GM21390 (cell line): ENCODE results near the gene HOXD12.

Experiments used
- ATAC-seq: cut with Tn5 transposase; IDR thresholded peaks from one replicate; pipeline ENCODE4 v1.9.1; 2021; ENCODE audit not compliant: unreplicated experiment

HOXD12 gene

DNA sequence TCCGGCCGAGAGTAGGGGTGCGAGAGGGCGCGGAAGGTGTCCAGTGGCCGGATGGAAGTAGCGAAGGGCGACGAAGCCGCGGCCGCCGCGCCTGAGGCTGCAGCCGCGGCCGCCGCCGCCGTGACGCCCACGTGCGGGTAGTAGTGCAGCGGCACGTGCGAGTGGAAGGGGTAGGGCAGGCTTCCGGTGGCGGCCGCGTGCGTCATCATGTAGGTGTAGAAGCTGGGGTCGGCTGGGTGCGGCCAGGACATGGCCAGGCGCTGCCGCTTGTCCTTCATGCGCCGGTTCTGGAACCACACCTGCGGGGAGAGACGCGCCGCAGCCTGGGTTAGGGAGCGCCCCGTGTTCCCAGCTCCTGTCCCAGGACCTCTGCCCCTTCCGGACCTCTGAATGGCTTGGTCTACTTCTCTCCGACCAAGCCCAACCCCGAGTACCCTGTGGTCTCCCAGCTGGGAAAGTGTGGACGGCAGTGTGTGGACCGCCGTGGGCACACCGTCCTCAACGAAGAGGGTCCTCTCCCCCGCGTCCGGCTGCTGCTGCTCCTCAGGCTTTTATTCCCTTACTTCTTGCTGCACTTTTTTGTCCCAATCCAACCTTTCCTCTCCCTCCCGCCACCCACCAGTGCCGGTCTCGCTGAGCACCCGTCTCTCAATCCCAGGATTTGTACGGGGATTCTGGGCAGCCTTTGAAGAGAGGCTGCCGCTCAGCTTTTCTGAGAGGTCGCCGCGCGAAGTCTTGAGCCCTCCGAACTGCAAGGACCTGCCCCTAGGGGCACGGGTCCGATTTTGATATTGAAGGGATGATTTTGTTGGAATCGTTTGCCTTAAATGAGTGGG, 18.8 kb upstream of the HOXD12 start:
- no peak for ATAC-seq

DNA sequence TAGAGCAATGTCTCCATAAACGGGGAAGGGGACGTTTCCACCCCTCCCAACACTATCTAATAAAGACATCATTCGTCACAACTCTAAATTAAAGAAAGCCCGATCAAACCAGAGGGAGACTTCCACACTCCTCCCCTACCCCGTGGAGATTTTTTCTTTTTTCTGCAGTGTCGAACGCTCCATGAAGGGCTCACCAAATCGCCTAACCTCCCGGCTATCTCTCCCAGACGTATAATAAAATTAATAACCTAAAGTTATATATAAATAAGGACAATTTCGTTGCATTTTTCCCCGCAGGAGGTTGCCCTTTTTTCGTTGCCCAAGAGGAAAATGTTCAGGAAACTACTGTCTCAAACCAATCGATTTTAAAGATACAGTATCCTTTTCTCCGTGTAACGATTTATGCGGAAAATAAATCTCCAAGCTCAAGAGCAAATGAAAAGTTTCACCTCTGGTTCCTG, 18.2 kb upstream of the HOXD12 start:
- no peak for ATAC-seq

DNA sequence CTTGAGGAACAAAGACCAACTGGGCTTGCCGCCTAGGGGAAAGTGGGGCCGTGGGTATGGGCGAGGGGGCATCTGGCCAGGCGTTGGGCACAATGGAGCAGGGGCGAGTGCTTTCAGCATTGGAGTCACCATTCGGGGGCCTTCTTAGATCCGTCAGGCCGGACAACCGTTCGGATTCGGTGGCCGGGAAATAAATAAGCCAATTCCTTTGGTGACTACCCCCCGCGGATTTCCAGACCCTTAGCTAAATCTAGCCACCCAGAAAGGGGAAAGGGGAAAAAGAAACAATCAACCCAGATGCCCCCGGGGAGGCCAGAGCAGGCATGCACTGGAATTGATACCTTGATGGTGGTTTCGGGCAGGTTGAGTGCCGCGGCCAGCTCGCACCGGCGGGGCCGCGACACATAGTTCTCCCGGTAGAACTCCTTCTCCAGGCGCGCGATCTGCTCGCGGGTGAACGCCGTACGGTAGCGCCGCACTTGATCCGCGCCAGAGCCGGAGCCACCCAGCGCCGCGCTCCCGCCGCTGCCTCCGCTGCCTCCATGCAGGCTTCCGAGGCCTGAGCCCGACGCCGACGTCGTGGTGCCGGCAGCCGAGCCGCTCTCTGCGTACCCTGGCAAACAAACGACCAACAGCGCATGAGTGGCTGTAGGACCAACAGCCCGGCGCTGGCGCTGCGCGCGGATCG, 17.6 kb upstream of the HOXD12 start:
- no peak for ATAC-seq

DNA sequence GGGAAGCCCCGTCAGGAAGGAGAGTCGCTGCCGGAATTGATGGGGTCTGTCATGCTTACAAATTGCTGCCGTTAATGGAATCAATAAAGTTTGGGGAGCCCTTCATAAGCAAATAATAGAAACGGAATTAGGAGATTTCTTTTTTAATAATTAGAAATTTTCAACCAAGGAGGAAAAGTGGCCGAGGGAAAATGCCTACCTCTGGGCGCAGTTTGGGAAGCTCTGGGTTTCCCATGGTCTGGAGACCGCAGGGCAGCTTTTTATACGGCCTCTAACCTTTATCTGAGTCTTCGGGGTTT, 17.1 kb upstream of the HOXD12 start:
- no peak for ATAC-seq

DNA sequence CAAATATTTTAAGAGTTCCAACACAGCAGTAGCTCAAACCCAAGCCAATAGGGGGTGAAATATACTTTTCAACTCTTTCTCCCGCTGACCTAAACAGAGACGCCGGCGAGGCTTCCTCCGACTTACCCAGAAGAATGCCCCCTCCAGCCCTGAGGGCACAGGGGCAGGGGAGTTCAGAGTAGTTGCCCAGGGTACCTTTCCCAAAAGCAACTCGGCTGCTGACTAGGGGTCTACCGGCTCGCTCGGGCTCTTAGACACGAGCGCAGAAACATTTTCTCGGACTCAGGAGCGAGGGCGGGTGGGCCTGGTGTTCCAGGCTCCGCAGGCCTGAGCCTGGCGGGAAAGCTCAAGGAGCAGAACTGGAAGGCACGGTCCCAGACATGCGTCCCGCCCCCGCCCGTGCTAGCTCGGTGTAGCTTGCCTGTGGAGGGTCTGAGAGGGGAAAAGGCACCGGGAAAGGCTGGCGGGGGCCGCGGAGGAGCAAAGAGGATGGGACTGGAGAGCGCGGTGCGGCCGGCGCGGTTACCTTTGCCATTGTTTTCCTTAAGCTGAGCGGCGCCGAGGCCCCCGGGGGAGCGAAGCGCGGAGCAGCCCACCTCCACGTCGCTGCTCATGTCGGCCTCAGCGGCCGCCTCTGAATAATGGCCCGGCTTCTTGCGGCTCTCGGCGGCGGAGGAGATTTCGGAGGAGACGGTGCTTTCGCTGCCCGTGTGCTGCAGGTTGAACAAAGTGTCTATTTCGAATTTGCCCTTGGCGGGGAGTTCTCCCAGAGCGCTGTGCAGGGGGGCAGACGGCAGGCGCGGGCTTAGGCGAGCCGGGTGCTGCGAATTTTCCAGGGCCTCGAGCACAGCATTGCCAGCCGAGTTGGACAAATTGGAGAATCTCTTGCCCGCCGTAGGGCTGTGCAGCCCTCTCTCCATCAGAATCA, 16.5 kb upstream of the HOXD12 start:
- ATAC-seq = no peak

DNA sequence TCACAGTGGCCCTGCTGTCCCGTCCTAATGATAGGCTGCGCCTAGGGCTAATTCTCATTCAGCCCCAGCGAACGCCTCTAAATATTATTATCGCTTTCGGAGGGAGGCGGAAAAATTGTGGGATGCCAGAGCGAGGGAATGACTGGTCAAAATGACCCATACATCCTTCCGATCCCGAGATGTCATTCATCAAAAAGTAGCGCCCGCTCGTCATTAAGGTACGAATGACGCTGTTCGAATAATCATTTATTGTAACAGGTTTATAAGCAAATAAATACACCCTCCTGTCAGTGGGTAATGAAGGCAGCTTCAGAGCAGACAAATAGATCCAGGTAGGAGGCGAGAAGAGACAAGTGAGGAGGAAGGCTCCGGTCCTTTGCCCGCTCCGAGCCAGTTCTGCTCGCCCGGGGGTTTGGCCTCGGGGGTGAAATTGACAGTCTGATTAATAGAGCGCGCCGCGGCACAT, 15.8 kb upstream of the HOXD12 start, which contains the start of gene EVX2:
Gene EVX2 (minus strand): TSS at position 167 of the 466 bp plus-strand sequence. CDS start 186 bp downstream, outside the sequence.
- no peak for ATAC-seq

DNA sequence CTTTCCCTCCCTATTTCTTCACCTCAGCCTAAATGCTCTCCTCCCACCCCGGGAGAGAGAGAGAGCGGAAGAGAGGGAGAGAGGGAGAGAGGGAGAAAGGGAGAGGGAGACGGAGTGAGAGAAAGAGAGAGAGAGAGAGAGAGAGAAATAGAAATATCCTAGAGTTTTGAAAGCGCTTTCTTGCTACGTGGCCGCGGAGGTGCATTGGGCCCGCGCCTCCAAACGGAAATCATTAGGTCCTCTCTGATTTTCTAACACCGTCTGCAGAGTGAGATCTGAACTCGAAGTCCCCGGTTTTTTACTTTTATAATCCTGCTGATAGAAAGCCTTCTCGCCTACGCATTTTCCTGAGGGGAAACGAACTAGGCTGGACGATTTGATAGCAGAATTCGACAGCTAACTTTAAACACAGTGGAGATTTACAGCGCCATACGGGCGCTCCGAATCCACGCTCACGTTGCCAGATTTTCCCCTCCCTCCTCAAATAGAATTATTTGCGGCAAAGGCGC, 14.9 kb upstream of the HOXD12 start:
- no peak for ATAC-seq

DNA sequence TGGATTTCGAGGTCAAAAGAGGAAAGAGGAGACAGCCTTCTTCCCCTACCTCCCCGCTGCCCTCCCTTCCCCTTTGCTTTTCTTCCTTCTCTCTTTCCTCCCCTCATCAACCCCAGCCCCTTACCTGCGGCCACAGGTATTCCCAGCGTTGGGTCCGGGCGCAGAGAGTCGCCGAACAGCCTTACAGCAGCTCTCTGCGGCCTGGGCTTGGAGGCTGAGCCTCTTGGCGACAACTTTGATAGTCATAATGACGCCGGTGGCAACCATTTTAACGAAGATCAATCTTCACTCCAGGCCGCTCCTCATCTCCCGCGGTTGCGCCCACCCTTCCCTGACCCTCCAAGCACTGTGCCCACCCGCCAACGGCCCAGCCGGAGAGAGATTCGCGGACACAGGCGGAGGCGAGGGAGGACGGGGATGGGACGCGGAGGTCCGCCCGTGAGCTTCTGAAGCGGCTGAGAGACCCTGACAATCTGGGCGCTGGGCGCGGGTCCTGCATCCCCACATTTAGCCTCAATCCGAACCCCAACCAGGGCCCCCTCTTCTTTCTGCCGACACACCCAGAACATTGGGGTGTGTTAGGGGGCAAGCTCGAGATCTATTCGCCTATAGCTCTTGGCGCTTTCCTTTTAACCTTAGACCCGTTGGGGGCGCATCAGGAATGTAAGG, 14.3 kb upstream of the HOXD12 start:
- no peak for ATAC-seq

DNA sequence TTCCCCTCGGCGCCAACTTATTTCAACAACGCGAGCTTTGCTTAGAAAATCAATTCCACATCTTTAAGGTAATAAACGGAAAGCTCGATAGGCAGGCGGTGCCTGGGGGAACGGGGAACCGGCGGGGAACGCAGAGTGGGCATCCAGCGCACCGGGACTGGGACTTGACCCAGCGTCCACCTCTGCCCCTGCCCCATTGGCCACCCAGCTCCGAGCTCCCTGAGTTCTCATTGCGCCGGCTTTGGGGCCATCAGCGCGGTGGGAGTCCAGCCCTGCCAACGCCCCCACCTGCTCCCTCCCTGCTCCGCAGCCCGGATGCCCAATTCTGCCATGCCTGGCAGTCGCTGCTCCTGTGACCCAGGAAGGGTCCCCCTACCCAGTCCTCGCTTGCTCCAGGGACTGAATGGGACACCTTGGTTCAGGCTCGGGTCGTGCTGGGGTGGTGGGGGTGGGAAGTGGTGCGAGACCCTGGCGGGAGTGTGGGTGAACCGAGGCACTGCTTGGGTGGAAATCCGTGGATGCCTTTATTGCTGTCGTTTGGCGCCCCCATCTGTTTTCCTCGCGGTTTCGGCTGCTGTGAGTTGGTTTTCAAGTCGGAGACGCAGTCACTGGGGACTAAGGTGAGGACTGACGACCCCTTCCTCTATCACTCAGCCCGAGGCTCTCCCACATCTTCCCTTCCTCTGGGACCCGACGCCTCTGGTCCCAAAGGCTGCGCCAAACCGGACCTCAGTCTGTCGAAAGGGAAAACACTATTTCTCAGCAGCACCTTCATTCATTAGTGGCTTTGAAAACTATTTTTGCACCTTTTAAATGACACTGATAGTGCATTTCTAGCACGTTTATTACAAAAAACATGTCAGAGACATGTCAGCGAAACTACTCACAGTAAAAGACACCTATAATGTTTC, 13.5 kb upstream of the HOXD12 start:
- no peak for ATAC-seq

DNA sequence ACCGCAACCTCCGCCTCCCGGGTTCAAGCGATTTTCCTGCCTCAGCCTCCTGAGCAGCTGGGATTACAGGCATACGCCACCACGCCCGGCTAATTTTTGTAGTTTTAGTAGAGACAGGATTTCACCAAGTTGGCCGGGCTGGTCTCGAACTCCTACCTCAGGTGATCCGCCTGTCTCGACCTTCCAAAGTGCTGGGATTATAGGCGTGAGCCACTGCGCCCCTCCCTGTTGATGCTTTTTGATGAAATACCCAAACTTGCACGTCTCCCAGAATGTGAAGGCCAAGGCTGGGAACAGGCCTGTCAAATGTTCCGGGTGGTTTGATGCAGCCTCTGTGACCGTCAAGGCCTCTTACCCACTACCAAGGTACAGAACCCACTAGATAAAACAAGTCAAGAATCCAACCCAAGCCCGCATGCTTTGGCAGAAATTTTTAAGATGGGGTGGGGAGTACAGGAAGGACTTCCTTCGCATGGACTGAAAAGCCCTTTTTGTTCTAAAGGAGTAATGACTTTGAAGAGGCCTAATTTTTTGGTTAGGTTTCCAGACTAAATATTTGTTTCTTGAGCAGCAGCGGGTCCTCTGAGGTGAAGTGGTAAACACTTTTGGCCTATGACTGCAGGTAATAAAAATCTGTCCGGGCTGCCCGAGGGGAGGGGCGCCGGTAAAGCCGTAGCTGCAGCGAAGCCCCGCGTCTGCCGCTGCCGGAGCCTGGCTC, 12.1 kb upstream of the HOXD12 start:
- no peak for ATAC-seq

DNA sequence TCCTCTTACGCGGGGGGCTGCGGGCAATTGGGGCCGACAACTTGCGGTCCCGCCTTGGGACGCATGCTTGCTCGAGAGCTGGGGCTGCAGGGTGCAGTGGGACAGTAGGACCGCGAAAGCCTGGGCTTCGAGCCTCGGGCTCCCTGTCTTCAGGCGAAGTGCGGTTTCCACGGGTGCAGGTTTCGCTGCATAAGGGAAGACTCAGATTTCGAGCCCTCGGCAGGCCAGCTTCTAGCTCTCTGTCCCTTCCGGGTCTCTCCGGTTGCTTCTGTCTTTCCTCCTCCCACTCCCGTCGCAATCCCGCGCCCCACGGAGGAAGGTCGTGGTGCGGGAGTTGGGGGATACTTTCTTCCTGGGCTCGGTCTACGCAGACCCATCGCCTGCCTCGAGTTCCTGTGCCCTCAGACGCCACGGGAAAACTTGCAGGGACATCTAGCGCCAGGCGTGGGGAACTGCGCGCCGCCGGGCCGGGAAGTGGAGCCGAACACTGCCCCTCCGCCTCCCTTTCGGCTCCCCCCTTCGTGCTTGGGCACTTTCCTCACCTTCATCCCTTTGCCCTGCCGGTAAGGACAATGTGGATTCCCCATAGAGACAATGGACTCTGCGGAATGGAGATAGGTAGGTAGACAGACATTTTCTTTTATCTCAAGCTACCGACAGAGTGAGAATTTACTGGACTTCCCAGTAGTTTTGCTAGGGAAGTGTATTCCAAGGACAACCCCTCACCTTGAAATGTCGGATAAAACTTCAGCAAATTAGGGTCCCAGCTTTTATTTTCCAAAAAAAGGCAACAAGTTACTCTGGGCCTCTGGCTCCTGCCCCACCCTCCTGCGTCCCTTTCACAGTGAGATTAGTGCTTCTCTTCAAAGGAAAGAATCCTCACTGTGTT, 11.3 kb upstream of the HOXD12 start:
- ATAC-seq = peak; percentile 65

DNA sequence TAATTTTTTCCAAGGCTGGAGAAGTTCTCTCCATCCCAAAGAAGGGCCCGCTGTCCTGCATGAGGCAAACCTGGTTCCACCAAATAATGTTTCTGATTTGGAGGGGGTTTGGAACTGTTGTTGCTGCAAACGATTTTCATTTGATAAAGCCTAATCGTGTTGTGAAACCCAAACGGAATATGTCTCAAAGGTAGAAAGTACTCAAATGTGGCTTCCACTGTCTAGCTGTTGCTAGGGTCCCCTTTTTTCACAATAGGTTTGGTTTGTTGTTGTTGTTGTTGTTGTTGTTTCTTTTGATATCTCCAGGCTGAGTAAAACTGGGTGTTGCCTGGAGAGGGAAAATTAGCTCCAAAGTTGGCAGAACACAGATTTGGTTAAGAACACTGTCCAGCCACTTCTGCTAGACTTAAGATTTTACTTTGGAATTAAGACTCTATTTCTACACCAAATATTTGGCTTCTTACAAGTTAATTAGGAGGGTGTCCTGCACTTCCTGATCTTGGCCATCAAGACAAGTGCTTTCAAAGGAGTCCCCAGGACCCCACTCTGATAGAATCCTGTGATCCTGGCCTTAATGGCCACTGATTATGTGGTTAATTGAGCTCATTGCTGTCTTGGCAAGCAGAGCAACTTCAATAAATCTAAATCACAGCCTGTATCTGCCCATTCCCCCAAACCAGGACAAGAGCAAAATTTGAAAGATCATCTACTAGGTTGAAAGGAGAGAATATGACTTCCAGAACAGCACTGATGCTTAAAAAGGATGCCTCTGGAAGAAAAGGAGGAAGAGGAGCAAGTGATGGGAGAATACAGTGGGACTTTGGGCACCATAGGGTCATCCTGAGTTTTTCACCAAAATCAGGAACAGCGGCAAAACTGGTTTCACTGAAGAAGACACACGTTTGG, 10.4 kb upstream of the HOXD12 start:
- ATAC-seq = no peak

DNA sequence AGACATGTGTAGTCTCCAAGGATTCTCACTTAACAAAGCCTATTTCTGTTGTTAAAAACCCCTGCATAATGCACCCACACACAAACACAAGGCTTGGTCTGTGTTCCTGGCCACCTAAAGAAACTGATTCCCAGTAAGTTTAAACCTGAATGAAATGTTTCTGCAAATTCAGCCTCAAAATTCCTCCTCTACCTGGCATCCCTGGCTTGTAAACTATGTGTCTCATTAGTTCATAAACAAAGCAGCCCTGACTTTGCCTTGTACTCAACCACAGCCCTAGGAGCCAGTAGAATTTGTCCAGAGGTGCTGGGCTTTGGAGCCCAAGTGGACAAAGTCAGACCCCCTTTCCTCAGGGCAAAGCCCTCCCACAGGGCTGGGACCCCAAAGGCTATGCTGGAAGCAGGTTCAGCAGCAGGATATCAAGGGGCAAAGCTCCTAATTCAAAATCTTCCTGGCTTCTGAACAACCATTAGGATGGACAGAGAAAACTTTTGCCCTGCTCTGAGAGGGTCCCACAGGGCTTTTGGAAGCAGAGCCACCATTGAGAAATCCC, 9.7 kb upstream of the HOXD12 start:
- ATAC-seq = no peak

DNA sequence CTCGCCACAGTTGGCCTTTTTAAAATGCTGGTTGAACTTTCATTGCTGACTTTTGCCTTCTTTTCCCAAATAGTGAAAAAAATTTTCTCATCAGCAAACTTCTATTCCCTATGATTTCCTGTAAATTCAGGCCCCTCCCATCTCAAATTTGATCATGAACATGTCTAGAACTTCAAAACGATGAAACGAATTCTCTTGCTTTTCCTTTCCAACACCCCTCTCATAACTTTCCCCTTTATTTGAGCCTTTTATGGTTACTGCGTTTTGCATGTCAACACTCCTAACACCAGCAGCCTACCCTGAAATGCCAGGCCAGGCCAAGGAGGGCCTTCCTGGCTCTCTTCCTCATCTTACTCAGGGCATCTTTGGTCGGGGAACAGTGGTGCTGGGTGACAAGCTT, 8.7 kb upstream of the HOXD12 start:
- no peak for ATAC-seq

DNA sequence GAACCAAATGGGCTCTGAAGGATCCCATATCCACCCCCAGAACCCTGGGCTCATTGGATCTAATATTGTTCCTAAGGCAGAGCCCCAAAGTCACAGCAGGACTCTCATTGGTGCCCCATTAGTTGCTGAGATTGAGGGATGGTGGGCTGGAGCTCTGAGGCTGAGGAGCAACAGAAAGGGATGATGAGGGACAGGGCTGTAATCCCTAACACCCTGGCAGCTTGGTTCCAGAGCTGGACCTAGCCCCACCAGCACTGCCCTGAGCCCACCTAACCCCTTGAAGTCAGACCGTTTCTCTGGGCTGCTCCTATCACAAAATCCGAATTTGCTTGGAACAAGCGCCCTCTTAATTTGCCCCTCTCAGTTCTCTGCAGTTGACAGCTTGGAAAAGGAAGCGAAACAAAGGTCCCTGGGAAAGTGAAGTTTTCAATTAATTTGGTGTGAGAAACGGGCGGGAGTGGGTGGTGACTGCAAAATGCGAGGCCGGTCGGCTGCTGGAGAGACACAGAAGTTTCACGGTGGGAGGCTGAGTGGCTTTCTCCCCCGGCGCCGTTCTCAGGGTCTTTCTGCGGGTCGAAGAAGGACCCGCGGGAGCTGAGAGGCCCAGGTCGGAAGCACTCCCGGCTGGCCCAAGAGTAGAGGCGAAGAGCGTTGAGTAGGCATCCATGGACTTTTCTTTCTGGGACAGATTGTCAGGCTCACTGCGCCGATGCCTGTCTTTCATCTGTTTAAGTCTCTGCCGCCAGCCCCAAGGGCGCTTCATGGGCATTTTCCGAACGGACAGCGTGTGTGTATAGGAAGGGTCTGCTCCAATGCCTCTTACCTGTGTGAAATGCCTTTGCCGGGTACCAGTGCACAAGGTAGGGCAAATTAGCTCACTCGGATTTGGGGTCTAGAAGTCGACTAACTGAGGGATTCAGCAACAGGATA, 8.0 kb upstream of the HOXD12 start:
- no peak for ATAC-seq
